Retinal pigment epithelial cell (primary cell): ENCODE results near the gene HS6ST1.

Source experiments
- DNase-seq: peaks from one replicate; pipeline ENCODE4 v3.0.0-alpha.2; 2010; ENCODE audit warnings: low read depth
- H3K4me3 ChIP-seq: 2 replicates; pipeline ENCODE4 v1.5.1; 2011; ENCODE audit warnings: mild to moderate bottlenecking, low read length, control low read depth, moderate library complexity
- TF ChIP-seq, protein P1 (sequence below): conservative IDR thresholded peaks from 2 replicates; pipeline ENCODE4 v1.5.1; 2011; ENCODE audit warnings: low read depth, low read length, control low read depth, inconsistent platforms

HS6ST1 gene

DNA sequence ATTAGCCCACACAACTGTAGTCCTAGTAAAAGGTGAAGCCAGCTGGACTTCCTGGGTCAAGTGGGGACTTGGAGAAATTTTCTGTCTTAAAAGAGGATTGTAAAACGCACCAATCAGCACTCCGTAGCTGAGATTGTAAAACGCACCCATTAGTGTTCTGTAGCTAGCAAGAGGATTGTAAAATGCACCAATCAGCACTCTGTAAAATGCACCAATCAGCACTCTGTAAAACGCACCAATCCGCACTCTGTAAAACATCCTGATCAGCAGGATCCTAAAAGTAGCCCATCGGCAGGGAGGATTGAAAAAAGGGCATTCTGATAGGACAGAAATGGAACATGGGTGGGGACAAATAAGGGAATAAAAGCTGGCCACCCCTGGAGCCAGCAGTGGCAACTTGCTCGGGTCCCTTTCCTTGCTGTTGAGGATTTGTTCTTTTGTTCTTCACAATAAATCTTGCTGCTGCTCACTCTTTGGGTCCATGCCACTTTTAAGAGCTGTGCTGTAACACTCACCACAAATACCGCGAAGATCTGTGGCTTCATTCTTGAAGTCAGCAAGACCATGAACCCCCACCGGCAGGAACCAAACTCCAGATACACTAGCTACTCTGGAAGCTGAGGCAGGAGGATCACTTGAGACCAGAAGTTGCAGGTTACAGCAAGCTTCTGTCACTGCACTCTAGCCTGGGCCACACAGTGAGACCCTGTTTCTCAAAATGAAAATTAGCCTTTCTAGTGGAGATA, 102.6 kb downstream of the HS6ST1 start:
- DNase-seq: no peak
- no peak overlapping the region for H3K4me3 ChIP-seq
- TF ChIP-seq, protein P1, sequence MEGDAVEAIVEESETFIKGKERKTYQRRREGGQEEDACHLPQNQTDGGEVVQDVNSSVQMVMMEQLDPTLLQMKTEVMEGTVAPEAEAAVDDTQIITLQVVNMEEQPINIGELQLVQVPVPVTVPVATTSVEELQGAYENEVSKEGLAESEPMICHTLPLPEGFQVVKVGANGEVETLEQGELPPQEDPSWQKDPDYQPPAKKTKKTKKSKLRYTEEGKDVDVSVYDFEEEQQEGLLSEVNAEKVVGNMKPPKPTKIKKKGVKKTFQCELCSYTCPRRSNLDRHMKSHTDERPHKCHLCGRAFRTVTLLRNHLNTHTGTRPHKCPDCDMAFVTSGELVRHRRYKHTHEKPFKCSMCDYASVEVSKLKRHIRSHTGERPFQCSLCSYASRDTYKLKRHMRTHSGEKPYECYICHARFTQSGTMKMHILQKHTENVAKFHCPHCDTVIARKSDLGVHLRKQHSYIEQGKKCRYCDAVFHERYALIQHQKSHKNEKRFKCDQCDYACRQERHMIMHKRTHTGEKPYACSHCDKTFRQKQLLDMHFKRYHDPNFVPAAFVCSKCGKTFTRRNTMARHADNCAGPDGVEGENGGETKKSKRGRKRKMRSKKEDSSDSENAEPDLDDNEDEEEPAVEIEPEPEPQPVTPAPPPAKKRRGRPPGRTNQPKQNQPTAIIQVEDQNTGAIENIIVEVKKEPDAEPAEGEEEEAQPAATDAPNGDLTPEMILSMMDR: no peak
